IPS-20b (cell line): ENCODE measurements around the gene COTL1.
"Not testable (repeated sequence)": the region's sequence is repeated elsewhere in the genome, so short reads cannot be mapped to it uniquely, and the experiment has no call there.

ENCODE experiments used
- H3K27ac ChIP-seq: one replicate; pipeline ENCODE4 v1.5.1; 2013; ENCODE audit warnings: low read length
- H3K27me3 ChIP-seq: 2 replicates; pipeline ENCODE4 v1.6.1; 2013; ENCODE audit warnings: mild to moderate bottlenecking, low read length, inconsistent platforms; ENCODE audit not compliant: insufficient read depth
- H3K36me3 ChIP-seq: 2 replicates; pipeline ENCODE4 v1.6.1; 2013; ENCODE audit warnings: low read depth, mild to moderate bottlenecking, inconsistent platforms, low read length, moderate library complexity; ENCODE audit not compliant: insufficient read depth
- H3K4me1 ChIP-seq: 2 replicates; pipeline ENCODE4 v1.6.1; 2013; ENCODE audit warnings: mild to moderate bottlenecking, control low read depth, inconsistent platforms, low read length, moderate library complexity; ENCODE audit not compliant: insufficient read depth
- H3K4me3 ChIP-seq: 2 replicates; pipeline ENCODE4 v1.5.1; 2013; ENCODE audit warnings: mild to moderate bottlenecking, low read length, inconsistent platforms
- H3K9ac ChIP-seq: 2 replicates; pipeline ENCODE4 v1.6.1; 2013; ENCODE audit warnings: low read depth, mild to moderate bottlenecking, inconsistent platforms, low read length, moderate library complexity
- H3K9me3 ChIP-seq: 2 replicates; pipeline ENCODE4 v1.6.1; 2013; ENCODE audit warnings: mild to moderate bottlenecking, low read depth, low read length, inconsistent platforms; ENCODE audit not compliant: insufficient read depth

COTL1 gene

GRCh38 chr16:84565669-84566495, 52.0 kb downstream of the COTL1 start:
- no peak overlapping the region; the same call in 1 of the 2 replicates for H3K9ac ChIP-seq
- H3K4me3 ChIP-seq, result no peak overlapping the region
- H3K4me1 ChIP-seq, result peaks cover 27% of the 10 kb centered on the region; the same call in 1 of the 2 replicates
- 0 out of 2 replicates have a peak, but pooled peaks cover 5% of the 10 kb centered on the region for H3K9me3 ChIP-seq
- H3K36me3 ChIP-seq, result peaks cover 11% of the 10 kb centered on the region; the same call in 1 of the 2 replicates
- no peak overlapping the region for H3K27ac ChIP-seq
- H3K27me3 ChIP-seq, result no peaks in the 10 kb centered on the region

- H3K4me1 ChIP-seq, result peaks cover 32% of the 10 kb centered on the region
- H3K4me3 ChIP-seq, result no peak overlapping the region
- H3K27ac ChIP-seq, result no peak overlapping the region
- H3K27me3 ChIP-seq, result no peaks in the 10 kb centered on the region
- no peak overlapping the region for H3K9ac ChIP-seq
- H3K9me3 ChIP-seq, result no peaks in the 10 kb centered on the region
- H3K36me3 ChIP-seq, result peaks cover 5% of the 10 kb centered on the region; the same call in 1 of the 2 replicates
Observed at GRCh38 chr16:84563786-84564420, 54.0 kb downstream of the COTL1 start.

GRCh38 chr16:84563064-84563715, 54.7 kb downstream of the COTL1 start:
- no peaks in the 10 kb centered on the region for H3K27me3 ChIP-seq
- no peak overlapping the region for H3K4me3 ChIP-seq
- H3K9me3 ChIP-seq, result no peaks in the 10 kb centered on the region
- H3K9ac ChIP-seq, result no peak overlapping the region
- H3K27ac ChIP-seq, result no peak overlapping the region
- peaks cover 32% of the 10 kb centered on the region for H3K4me1 ChIP-seq
- peaks cover 5% of the 10 kb centered on the region; the same call in 1 of the 2 replicates for H3K36me3 ChIP-seq

GRCh38 chr16:84562174-84562815, 55.6 kb downstream of the COTL1 start:
- H3K27ac ChIP-seq, result peak overlapping the region; percentile 7

GRCh38 chr16:84561291-84561690, 56.6 kb downstream of the COTL1 start:
- no peaks in the 10 kb centered on the region for H3K9me3 ChIP-seq
- no peaks in the 10 kb centered on the region for H3K27me3 ChIP-seq
- H3K9ac ChIP-seq, result no peak overlapping the region
- no peak overlapping the region; the same call in 1 of the 2 replicates for H3K4me3 ChIP-seq
- H3K4me1 ChIP-seq, result peaks cover 23% of the 10 kb centered on the region
- peak overlapping the region; percentile 7 for H3K27ac ChIP-seq
- peaks cover 5% of the 10 kb centered on the region; the same call in 1 of the 2 replicates for H3K36me3 ChIP-seq

More at GRCh38 chr16:84562174-84562815, 55.6 kb downstream of the COTL1 start:
- Histone ChIP-seq H3K9me3 (no peaks in the 10 kb centered on the region), H3K36me3 (peaks cover 5% of the 10 kb centered on the region; the same call in 1 of the 2 replicates), H3K4me3 (no peak overlapping the region), H3K9ac (no peak overlapping the region), H3K27me3 (no peaks in the 10 kb centered on the region), H3K4me1 (peaks cover 28% of the 10 kb centered on the region)

GRCh38 chr16:84560269-84560668, 57.6 kb downstream of the COTL1 start:
- H3K4me3 ChIP-seq, result no peak overlapping the region
- no peaks in the 10 kb centered on the region for H3K27me3 ChIP-seq
- peak overlapping the region; percentile 30; the same call in 1 of the 2 replicates for H3K9ac ChIP-seq
- peaks cover 18% of the 10 kb centered on the region for H3K4me1 ChIP-seq
- H3K36me3 ChIP-seq, result peaks cover 5% of the 10 kb centered on the region; the same call in 1 of the 2 replicates
- H3K9me3 ChIP-seq, result no peaks in the 10 kb centered on the region
- no peak overlapping the region for H3K27ac ChIP-seq

GRCh38 chr16:84559311-84559932, 58.5 kb downstream of the COTL1 start:
- no peaks in the 10 kb centered on the region for H3K27me3 ChIP-seq
- no peak overlapping the region for H3K27ac ChIP-seq
- H3K9me3 ChIP-seq, result no peaks in the 10 kb centered on the region
- H3K4me3 ChIP-seq, result no peak overlapping the region
- H3K36me3 ChIP-seq, result peaks cover under 1% of the 10 kb centered on the region; the same call in 1 of the 2 replicates
- peaks cover 18% of the 10 kb centered on the region for H3K4me1 ChIP-seq
- no peak overlapping the region for H3K9ac ChIP-seq

GRCh38 chr16:84558850-84559249, 59.0 kb downstream of the COTL1 start:
- H3K9ac ChIP-seq, H3K27ac ChIP-seq, H3K9me3 ChIP-seq, H3K27me3 ChIP-seq, H3K36me3 ChIP-seq, H3K4me3 ChIP-seq: not testable (repeated sequence)
- H3K4me1 ChIP-seq, result peaks cover 18% of the 10 kb centered on the region

- no peaks in the 10 kb centered on the region for H3K36me3 ChIP-seq
- H3K4me1 ChIP-seq, result peaks cover 18% of the 10 kb centered on the region
Observed at GRCh38 chr16:84557504-84557903, 60.4 kb downstream of the COTL1 start.

GRCh38 chr16:84557059-84557458, 60.8 kb downstream of the COTL1 start:
- peaks cover 18% of the 10 kb centered on the region for H3K4me1 ChIP-seq
- no peak overlapping the region for H3K9ac ChIP-seq
- no peak overlapping the region for H3K4me3 ChIP-seq
- H3K9me3 ChIP-seq, result no peaks in the 10 kb centered on the region
- no peaks in the 10 kb centered on the region for H3K27me3 ChIP-seq
- H3K36me3 ChIP-seq, result no peaks in the 10 kb centered on the region
- no peak overlapping the region for H3K27ac ChIP-seq

More at GRCh38 chr16:84557504-84557903, 60.4 kb downstream of the COTL1 start:
- no peaks in the 10 kb centered on the region for H3K9me3 ChIP-seq
- no peak overlapping the region for H3K9ac ChIP-seq
- H3K27ac ChIP-seq, result no peak overlapping the region
- no peaks in the 10 kb centered on the region for H3K27me3 ChIP-seq
- no peak overlapping the region for H3K4me3 ChIP-seq
